T-helper 9 cell (primary cell): ENCODE results near the gene OAT.
"Not testable (repeated sequence)": the region's sequence is repeated elsewhere in the genome, so short reads cannot be mapped to it uniquely, and the experiment has no call there.

Source experiments
- DNase-seq: peaks from one replicate; pipeline ENCODE4 v3.0.0-alpha.2; 2020

Gene OAT

DNA sequence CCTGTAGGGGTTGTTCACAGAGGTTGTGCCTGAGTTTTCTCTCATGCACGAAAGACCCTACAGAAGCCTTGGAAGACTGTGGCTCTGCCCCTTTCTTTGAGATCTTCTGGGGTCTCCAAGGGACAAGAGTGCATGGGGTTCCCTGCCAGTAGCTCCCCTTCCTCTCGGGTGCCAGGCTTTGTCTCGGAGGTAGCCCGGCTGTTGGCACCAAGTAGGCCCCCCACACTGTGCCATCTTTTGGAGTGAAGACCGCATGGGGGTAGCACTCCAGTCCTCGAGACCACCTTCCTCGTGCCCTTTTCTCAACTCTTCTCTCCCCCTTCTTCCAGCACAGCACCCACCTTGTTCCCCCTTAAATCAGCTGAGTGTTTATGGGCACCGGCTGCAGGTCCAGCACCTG is 41.6 kb downstream of the OAT start:
- DNase-seq, result no peak

- no peak for DNase-seq
These were observed 42.3 kb downstream of the OAT start for GRCh38 chr10:124376411-124376810.

- no peak for DNase-seq
These were observed 43.0 kb downstream of the OAT start for GRCh38 chr10:124375691-124376090.

- DNase-seq, result no peak
These were observed 43.4 kb downstream of the OAT start for GRCh38 chr10:124375353-124375614.

DNA sequence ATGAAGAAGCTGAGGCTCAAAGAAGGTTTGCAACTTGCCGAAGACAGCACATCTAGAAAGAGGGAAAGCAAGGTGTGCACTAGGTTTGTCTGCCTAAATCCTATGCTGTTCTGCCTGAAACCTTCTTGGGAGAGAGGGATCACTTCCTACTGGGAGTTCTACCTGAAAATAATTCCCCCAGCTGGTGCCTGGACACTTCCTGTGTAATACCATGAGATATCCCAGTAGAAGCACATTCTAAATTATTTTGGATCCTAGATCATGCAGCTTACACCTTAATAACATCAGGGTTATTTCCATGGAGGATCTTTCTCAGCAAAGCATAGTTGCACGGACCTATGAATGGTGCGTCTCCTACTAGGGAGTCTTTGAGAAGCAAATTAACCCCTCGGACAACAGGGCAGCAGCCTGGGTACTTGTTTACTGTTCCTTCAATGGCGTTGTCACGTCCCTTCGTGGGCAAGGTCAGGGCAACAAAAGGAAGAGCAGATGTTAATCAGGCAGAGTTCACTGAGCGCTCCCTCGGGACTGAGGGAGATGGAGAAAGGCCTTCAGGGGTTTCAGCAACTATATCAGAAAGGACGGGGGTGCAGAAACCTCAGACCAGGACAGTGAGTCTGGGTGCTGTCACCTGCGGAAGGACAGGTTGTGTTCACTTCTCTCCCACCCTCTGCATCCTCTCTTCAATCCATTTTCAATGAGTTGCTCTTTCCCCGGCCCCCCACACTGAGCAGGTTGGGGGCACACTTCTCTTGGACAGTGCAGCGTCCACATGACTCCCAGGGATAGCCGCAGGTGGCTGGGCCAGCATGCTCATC is 44.0 kb downstream of the OAT start:
- DNase-seq, result no peak

DNA sequence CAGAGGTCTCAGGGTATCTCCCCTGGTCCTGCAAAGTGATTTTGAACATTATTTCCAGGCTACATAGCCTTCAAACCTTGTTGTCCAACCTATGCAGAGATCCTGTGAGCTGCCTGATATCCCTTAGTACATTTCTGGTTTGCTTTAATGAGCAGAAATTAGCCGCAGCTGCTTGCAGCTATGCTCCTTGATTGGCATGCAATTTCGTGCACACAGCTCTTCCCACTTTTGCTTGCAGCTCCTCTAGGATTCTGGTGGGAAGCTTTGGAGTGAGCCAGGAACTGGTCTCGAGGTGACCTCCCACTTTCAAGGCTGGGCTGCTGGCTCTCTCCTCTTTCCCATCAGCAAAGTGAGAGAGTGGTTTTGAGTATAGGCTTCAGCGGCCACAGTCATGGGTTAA is 45.8 kb downstream of the OAT start:
- no peak for DNase-seq

GRCh38 chr10:124370426-124370825 is 48.3 kb downstream of the OAT start:
- DNase-seq, result no peak

DNA sequence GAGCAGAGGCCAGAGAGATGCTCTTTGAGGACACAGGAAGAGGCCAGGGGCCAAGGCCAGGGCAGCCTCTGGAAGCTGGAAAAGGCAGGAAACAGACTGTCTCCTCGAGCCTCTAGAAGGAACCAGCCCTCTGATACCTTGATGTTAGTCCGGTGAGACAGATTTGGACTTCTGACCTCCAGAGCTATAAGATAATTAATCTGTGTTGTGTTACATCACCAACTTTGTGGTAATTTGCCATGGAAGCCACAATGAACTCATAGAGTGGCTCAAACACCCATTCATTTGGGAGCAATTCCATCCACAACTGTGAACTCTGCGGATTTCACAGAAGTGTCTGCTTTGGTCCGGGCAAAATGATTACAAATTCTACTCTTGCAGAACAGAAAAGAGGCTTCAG is 48.7 kb downstream of the OAT start:
- DNase-seq, result no peak

GRCh38 chr10:124369533-124369932 is 49.2 kb downstream of the OAT start:
- DNase-seq, result not testable (repeated sequence)

- no peak for DNase-seq
These were observed 49.7 kb downstream of the OAT start for GRCh38 chr10:124369066-124369465.

DNA sequence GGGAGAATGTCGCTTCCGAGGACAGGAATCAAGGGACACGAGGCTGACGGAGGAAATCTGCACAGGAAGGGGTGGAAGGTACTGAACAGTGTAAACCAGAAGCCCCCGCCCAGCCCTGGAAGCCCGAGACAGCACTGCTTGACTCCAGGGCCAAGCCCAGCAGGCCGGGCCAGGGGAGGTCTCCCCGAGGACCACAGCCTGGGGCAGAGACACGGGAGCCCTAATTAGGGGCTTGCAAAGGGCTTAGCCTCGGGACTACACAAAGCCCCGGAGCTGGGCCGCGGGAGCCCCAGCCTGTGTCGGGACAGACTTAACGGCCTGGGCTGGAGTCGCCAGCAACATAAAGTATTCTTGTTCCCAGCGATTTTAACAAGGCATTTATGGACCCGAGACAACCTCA is 50.8 kb downstream of the OAT start:
- no peak for DNase-seq

GRCh38 chr10:124367414-124367813 is 51.3 kb downstream of the OAT start:
- DNase-seq, result no peak

- no peak for DNase-seq
These were observed 51.9 kb downstream of the OAT start for GRCh38 chr10:124366825-124367224.

DNA sequence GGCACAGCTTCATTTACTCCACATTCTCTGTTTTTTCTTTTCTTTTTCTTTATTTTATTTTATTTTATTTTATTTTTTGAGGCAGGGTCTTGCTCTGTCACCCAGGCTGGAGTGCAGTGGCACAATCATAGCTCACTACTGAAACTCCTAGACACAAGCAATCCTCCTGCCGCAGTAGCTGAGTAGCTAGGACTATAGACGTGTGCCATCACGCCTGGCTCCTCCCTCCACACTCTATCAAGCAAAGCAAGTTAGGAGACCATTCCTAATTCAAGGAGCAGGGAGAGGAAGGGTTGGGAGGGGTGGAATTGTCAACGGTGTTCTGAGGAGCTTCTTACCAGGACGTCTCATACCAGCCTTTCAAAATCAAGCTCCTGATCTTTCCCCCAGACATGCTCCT is 52.4 kb downstream of the OAT start:
- DNase-seq, result no peak

DNA sequence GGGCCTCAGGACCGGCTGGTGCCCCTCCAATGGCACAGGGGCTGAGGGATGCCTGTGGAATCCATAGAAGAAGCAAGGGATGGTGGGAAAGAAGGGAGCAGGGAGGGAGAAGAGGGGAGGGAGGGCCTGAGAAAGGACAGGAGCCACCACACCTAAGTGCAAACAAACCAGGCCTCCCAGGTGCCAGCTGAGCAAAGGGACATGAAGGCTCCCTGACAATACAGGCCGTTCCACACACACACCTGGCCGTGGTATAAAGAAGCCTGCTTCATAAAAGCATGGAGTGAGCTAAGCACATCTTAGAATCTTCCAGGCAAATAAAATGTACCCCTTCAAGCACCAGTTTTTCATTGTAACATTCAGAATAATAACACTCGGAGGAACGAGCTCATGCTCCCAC is 54.0 kb downstream of the OAT start:
- DNase-seq, result no peak

DNA sequence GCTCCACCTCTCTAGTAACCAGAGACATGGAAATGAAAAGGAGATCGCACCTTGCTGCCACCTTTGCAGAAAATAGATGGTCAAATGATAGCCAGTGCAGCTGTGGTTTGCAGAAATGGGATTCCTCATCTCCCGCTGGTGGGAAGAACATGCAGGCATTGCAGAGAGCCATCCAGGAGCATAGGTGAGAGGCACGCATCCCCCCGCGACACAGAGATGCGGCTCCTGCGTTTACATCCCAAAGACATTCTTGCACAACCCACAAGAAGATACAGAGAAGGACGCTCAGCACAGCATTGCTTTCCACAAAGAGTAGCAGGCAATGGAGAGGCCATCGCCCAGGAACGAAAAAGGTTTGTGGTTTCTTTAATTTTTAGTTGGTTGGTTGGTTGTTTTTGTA is 56.2 kb downstream of the OAT start:
- DNase-seq, result no peak

DNA sequence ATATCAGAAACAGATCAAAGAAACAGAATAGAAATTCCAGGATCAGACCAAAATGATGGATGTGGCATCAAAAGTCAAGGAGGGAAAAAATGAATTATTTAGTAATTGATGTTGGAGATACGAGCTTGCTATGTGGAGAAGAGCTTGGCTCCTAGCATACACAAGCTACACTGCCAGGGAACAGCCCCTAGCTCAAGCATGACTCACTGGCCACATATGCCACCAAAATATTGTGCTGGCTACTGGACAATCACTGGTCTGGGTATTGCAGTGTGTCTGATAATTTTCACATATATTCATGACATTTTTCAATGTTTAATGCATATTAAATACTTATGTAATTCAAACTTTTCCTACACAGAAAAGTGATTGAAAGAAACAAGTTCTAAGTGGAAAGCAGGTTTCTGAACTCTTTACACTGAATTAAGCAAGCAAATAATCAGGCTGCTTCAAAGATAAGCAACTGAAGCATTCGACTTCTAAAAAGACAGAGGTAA is 59.3 kb downstream of the OAT start:
- DNase-seq, result no peak

- no peak for DNase-seq
These were observed 61.2 kb downstream of the OAT start for GRCh38 chr10:124357561-124357885.

DNA sequence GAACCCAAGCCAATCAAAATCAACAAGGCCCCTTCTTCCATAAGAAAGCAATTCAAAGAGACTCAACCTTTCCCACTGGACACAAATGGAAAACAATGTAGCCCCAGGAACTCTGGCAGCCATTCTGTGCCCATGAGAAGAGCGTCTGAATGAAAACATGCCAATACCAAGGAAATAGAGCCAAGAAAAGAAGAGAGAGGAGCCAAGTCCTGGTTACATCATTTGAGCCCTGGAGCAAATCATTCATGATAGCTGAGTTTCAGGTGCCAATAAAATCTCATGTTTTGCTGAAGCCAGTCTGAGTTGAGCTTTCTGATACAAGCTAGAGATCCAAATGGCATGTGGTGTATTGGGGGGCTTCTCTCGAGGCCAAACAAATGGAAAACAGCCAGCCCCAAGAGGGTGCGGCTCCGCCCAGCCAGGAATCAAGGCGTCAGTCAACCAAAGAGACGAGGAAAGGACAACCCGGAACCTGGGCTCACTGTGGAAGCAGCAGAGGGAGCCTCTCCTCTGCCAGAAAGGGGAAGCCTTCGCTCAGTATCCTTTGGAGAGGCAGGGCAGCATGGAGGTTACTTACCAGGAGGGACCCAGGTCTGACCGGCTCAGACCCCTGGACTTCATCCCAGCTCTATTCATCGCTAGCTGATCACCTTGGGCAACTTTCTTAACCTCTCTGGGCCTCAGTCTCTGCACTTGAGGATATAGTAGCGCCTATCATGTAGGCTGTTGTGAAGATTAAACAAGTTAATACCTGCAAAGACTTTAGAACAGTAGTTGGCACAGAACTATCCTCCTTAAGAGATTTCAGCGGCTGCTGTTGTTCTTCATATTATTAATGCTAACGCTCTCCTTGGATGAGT is 61.8 kb downstream of the OAT start:
- DNase-seq, result no peak

DNA sequence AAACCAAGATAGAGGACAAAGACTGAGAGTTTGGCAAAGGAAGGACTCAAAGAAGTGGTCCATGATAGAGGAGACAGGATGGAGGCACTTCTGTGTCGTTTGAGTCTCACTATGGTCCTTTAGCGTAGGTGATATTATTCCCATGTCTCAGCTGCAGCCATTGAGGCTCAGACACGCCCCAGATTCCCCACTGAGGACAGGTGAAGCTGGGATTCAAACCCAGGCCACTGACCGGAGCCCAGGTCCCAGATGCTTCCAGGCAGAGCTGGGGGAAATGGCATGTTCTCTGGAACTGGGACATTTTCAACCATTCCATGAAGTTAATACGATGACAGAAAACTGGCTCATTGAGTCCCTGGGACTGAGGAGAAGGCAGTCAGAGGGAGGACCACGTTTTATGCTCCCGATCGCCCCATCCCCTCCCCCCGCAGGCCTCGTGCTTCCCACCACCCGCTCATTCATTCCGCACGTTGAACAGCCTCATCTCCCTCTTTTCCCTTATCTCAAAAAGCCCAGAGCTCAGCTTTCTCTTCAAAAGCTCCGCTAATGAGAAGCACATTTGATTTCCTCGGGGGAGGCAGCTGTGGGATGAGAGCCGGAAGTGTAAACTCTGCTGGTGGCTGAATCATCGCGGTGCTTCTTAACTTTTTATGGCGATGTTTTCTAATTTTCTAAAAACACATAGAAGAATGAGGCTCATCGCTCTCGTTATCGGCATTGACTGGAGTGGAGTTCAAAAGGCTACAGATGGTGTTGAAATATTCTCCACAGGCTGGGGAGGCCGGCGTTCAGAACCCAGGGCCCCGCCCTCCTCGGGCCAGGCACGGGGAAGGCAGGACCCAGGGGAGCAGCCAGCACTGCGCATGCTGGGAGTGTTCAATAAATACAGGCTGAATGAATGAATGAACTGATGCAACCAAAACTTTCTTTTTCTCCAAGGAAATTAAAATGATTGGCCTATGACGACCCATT is 64.0 kb downstream of the OAT start:
- no peak for DNase-seq

DNA sequence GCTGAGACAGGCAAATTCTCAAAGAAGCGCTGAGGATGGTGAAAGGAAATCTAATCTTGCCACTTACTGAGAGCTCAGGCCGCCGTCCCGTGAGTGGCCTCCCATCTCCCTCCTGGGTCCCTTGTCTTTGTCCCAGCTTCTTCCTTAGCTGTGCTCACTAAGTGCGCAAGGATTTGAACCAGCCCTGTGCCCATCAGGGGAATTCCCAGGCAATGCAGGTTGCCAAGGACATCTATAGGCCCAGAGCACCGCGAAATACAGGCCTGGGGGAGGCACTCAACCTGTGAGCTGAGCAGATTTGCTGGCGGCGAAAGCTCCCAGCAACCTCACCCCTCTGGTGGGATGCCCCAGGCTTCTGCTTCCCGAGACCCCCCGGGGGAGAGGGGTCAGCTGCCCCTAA is 64.8 kb downstream of the OAT start:
- no peak for DNase-seq

GRCh38 chr10:124353091-124353815 is 65.5 kb downstream of the OAT start:
- no peak for DNase-seq
